MM.1S (cell line): Measurements from ENCODE around the gene TDP2.

Experiments used
- DNase-seq: peaks from one replicate; pipeline ENCODE4 v3.0.0-alpha.2; 2015
- H2AFZ ChIP-seq: fragments of 300-600 bp; sonication (generic); 2 replicates; pipeline ENCODE4 v1.6.0; 2016; ENCODE audit warnings: antibody characterized with exemption, low read length
- H3F3A ChIP-seq: fragments of 300-600 bp; sonication (generic); 2 replicates; pipeline ENCODE4 v1.6.1; 2016; ENCODE audit warnings: mild to moderate bottlenecking, antibody characterized with exemption, low read length, moderate library complexity, mixed read lengths; ENCODE audit not compliant: insufficient read depth
- H3K27ac ChIP-seq: fragments of 300-600 bp; sonication (generic); 2 replicates; pipeline ENCODE4 v1.5.1; 2016; ENCODE audit warnings: mild to moderate bottlenecking, low read length
- H3K27me3 ChIP-seq: fragments of 300-600 bp; sonication (generic); replicated peaks from 2 replicates; pipeline ENCODE4 v1.6.0; 2016; ENCODE audit warnings: low read length; ENCODE audit not compliant: insufficient read depth
- H3K36me3 ChIP-seq: fragments of 300-600 bp; sonication (generic); replicated peaks from 2 replicates; pipeline ENCODE4 v1.6.1; 2016; ENCODE audit warnings: mild to moderate bottlenecking, low read length, mixed read lengths; ENCODE audit not compliant: insufficient read depth
- H3K4me1 ChIP-seq: fragments of 300-600 bp; sonication (generic); 2 replicates; pipeline ENCODE4 v1.6.1; 2016; ENCODE audit warnings: low read length, mixed read lengths
- H3K4me2 ChIP-seq: fragments of 300-600 bp; sonication (generic); 2 replicates; pipeline ENCODE4 v1.6.0; 2016; ENCODE audit warnings: low read depth, low read length
- H3K4me3 ChIP-seq: fragments of 300-600 bp; sonication (generic); 2 replicates; pipeline ENCODE4 v1.5.1; 2016; ENCODE audit warnings: low read length, mixed read lengths
- H3K79me2 ChIP-seq: fragments of 300-600 bp; sonication (generic); 2 replicates; pipeline ENCODE4 v1.6.1; 2016; ENCODE audit warnings: mixed run types, low read length, mixed read lengths
- H3K9ac ChIP-seq: fragments of 300-600 bp; sonication (generic); 2 replicates; pipeline ENCODE4 v1.6.1; 2016; ENCODE audit warnings: low read length, mixed read lengths
- H3K9me2 ChIP-seq: fragments of 300-600 bp; sonication (generic); replicated peaks from 2 replicates; pipeline ENCODE4 v1.6.1; 2016; ENCODE audit warnings: mild to moderate bottlenecking, low read length, mixed read lengths; ENCODE audit not compliant: insufficient read depth
- H3K9me3 ChIP-seq: fragments of 300-600 bp; sonication (generic); replicated peaks from 2 replicates; pipeline ENCODE4 v1.6.1; 2016; ENCODE audit warnings: mild to moderate bottlenecking, low read length, mixed read lengths; ENCODE audit not compliant: insufficient read depth
- H4K20me1 ChIP-seq: fragments of 300-600 bp; sonication (generic); 2 replicates; pipeline ENCODE4 v1.6.1; 2016; ENCODE audit warnings: mild to moderate bottlenecking, low read length, moderate library complexity, mixed read lengths; ENCODE audit not compliant: insufficient read depth
- CTCF ChIP-seq: fragments of 300-600 bp; sonication (generic); IDR thresholded peaks from 2 replicates; pipeline ENCODE4 v1.5.1; 2016; ENCODE audit warnings: antibody characterized with exemption, low read length, mixed read lengths
- EZH2 ChIP-seq: fragments of 300-600 bp; sonication (generic); optimal IDR thresholded peaks from 2 replicates; pipeline ENCODE3; 2017; ENCODE audit warnings: low read depth, mild to moderate bottlenecking, antibody characterized with exemption, low read length, mixed read lengths
- EZH2phosphoT487 ChIP-seq: fragments of 300-600 bp; sonication (generic); IDR thresholded peaks from 2 replicates; pipeline ENCODE4 v1.6.1; 2018; ENCODE audit warnings: antibody characterized with exemption, low read length

TDP2 gene

GRCh38 chr6:24648276-24648675 lies 18.4 kb downstream of the TDP2 start:
- no peaks in the 10 kb centered on the region for H3K79me2 ChIP-seq
- no peaks in the 10 kb centered on the region; the same call in 1 of the 2 replicates for H3K27me3 ChIP-seq
- H3F3A ChIP-seq: peaks cover 11% of the 10 kb centered on the region; the same call in 1 of the 2 replicates
- TF ChIP-seq CTCF (no peak), EZH2 (no peak), EZH2phosphoT487 (no peak)
- no peak overlapping the region for H3K9ac ChIP-seq
- H3K27ac ChIP-seq: no peak overlapping the region
- peaks cover 4% of the 10 kb centered on the region for H3K36me3 ChIP-seq
- no peak for DNase-seq
- no peak overlapping the region for H3K4me2 ChIP-seq
- H3K9me3 ChIP-seq: no peaks in the 10 kb centered on the region
- H3K9me2 ChIP-seq: no peaks in the 10 kb centered on the region
- H4K20me1 ChIP-seq: no peaks in the 10 kb centered on the region
- no peak overlapping the region for H3K4me3 ChIP-seq
- no peak overlapping the region for H2AFZ ChIP-seq
- H3K4me1 ChIP-seq: peaks cover 13% of the 10 kb centered on the region

GRCh38 chr6:24646771-24647170 lies 19.9 kb downstream of the TDP2 start:
- no peaks in the 10 kb centered on the region for H3K9me2 ChIP-seq
- TF ChIP-seq CTCF: no peak
- TF ChIP-seq EZH2phosphoT487: no peak
- TF ChIP-seq EZH2: no peak
- H3F3A ChIP-seq: peaks cover 11% of the 10 kb centered on the region; the same call in 1 of the 2 replicates
- no peaks in the 10 kb centered on the region for H4K20me1 ChIP-seq
- no peak for DNase-seq
- peak overlapping the region; percentile 77; the same call in 1 of the 2 replicates for H3K4me3 ChIP-seq
- H3K9me3 ChIP-seq: no peaks in the 10 kb centered on the region
- no peaks in the 10 kb centered on the region for H3K79me2 ChIP-seq
- peaks cover 13% of the 10 kb centered on the region for H3K4me1 ChIP-seq
- peak overlapping the region; percentile 93 for H2AFZ ChIP-seq
- H3K27me3 ChIP-seq: no peaks in the 10 kb centered on the region; the same call in 1 of the 2 replicates
- H3K36me3 ChIP-seq: no peaks in the 10 kb centered on the region
- no peak overlapping the region for H3K27ac ChIP-seq
- H3K9ac ChIP-seq: no peak overlapping the region
- peak overlapping the region; percentile 92 for H3K4me2 ChIP-seq

GRCh38 chr6:24644377-24644776 lies 22.3 kb downstream of the TDP2 start:
- H3K27ac ChIP-seq: no peak overlapping the region
- TF ChIP-seq EZH2: no peak
- no peak for TF ChIP-seq CTCF
- peak overlapping the region; percentile 92; the same call in 1 of the 2 replicates for H3K4me2 ChIP-seq

More at GRCh38 chr6:24644377-24644776, 22.3 kb downstream of the TDP2 start:
- Histone ChIP-seq H3K9me2 (no peaks in the 10 kb centered on the region), H3K27me3 (no peaks in the 10 kb centered on the region; the same call in 1 of the 2 replicates), H3K9me3 (no peaks in the 10 kb centered on the region), H3K4me1 (peaks cover 13% of the 10 kb centered on the region), H4K20me1 (no peaks in the 10 kb centered on the region), H3K9ac (no peak overlapping the region), H3K36me3 (no peaks in the 10 kb centered on the region), H3K79me2 (no peaks in the 10 kb centered on the region), H3F3A (peaks cover 11% of the 10 kb centered on the region; the same call in 1 of the 2 replicates), H3K4me3 (no peak overlapping the region), H2AFZ (no peak overlapping the region)
- DNase-seq: no peak
